ENCODE results near the gene PARD6G.

PARD6G gene

DNA sequence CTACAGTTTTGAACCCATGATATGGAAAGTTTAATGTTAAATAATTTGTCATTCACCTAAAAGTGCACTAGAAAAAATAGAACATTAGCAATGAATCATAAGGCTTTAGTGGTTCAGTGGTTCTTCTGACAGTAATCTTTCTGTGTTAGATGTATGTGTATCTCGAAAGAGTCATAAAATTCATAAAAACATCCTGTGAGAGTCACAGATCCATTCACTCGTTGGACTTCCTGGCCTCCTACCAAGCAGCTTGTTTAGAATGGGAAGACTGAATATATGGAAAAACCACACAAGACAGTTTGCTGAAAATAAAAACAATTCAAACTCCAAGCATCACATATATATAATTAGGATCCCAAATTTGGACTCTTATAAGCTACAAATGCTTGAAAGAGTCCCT lies 103.4 kb downstream of the PARD6G start:
- TF ChIP-seq, protein P1, sequence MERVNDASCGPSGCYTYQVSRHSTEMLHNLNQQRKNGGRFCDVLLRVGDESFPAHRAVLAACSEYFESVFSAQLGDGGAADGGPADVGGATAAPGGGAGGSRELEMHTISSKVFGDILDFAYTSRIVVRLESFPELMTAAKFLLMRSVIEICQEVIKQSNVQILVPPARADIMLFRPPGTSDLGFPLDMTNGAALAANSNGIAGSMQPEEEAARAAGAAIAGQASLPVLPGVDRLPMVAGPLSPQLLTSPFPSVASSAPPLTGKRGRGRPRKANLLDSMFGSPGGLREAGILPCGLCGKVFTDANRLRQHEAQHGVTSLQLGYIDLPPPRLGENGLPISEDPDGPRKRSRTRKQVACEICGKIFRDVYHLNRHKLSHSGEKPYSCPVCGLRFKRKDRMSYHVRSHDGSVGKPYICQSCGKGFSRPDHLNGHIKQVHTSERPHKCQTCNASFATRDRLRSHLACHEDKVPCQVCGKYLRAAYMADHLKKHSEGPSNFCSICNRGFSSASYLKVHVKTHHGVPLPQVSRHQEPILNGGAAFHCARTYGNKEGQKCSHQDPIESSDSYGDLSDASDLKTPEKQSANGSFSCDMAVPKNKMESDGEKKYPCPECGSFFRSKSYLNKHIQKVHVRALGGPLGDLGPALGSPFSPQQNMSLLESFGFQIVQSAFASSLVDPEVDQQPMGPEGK (CRISPR knock-in tag; IDR thresholded peaks at IDR 0.05; ENCODE audit: borderline replicate concordance) = no peak
- TF ChIP-seq ESRRG (CRISPR knock-in tag; IDR thresholded peaks at IDR 0.05) = no peak
- TF ChIP-seq ZC3H10 (CRISPR knock-in tag; IDR thresholded peaks at IDR 0.05) = no peak
- TF ChIP-seq SNAI2 (CRISPR knock-in tag; IDR thresholded peaks at IDR 0.05) = no peak
- TF ChIP-seq ZFP3 (CRISPR knock-in tag; IDR thresholded peaks at IDR 0.05) = no peak
- no peak for TF ChIP-seq TSHZ2 (CRISPR knock-in tag; IDR thresholded peaks at IDR 0.05)
- TF ChIP-seq ZNF70 (CRISPR knock-in tag; IDR thresholded peaks at IDR 0.05) = no peak
- no peak for TF ChIP-seq ZNF8 (CRISPR knock-in tag; IDR thresholded peaks at IDR 0.05)
- TF ChIP-seq OSR1 (CRISPR knock-in tag; IDR thresholded peaks at IDR 0.05) = no peak
- no peak for TF ChIP-seq ZNF565 (CRISPR knock-in tag; conservative IDR thresholded peaks at IDR 0.05; ENCODE audit: low read depth)
- TF ChIP-seq CSDC2 (CRISPR knock-in tag; IDR thresholded peaks at IDR 0.05) = no peak
- no peak for TF ChIP-seq TOX (CRISPR knock-in tag; IDR thresholded peaks at IDR 0.05; ENCODE audit: borderline replicate concordance)
- no peak for TF ChIP-seq GLIS3 (CRISPR knock-in tag; IDR thresholded peaks at IDR 0.05)
- TF ChIP-seq, protein P2, sequence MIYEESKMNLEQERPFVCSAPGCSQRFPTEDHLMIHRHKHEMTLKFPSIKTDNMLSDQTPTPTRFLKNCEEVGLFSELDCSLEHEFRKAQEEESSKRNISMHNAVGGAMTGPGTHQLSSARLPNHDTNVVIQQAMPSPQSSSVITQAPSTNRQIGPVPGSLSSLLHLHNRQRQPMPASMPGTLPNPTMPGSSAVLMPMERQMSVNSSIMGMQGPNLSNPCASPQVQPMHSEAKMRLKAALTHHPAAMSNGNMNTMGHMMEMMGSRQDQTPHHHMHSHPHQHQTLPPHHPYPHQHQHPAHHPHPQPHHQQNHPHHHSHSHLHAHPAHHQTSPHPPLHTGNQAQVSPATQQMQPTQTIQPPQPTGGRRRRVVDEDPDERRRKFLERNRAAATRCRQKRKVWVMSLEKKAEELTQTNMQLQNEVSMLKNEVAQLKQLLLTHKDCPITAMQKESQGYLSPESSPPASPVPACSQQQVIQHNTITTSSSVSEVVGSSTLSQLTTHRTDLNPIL (CRISPR knock-in tag; IDR thresholded peaks at IDR 0.05; ENCODE audit: low read depth) = no peak
- no peak for TF ChIP-seq RARB (CRISPR knock-in tag; IDR thresholded peaks at IDR 0.05)
- TF ChIP-seq BACH2 (CRISPR knock-in tag; IDR thresholded peaks at IDR 0.05; ENCODE audit: borderline replicate concordance) = no peak
- no peak for TF ChIP-seq ISL1 (CRISPR knock-in tag; IDR thresholded peaks at IDR 0.05)
- no peak for TF ChIP-seq CSRNP3 (CRISPR knock-in tag; IDR thresholded peaks at IDR 0.05)
- TF ChIP-seq ARNTL (CRISPR knock-in tag; IDR thresholded peaks at IDR 0.05; ENCODE audit: borderline replicate concordance, low read depth) = no peak
- no peak for ATAC-seq

DNA sequence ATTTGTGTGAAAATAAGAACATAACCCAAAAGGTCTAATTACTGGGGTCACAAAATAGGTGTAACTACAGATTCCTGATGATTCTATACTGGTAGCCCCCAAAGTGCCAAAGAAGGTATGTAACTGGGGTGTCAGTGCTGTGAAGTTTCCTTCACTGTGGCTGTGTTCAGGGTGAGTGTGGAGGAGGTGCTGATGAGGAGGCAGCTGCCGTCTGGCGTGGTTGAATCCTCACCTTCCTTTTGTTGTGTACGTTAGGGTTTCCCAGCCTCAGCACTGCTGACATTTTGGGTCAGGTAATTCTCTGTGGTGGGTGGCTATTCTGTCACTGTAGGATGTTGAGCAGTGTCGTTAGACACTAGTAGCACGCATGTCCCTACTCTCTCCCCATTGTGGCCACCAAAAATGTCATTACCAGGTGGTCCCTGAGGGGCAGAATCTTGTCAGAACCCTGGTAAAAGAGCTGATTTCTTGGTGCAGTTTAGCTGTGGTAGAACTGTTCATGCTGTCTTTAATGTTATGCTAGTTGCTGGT lies 106.8 kb downstream of the PARD6G start:
- TF ChIP-seq CSRNP3 (CRISPR knock-in tag; IDR thresholded peaks at IDR 0.05) (no peak), CSDC2 (CRISPR knock-in tag; IDR thresholded peaks at IDR 0.05) (no peak), ZNF70 (CRISPR knock-in tag; IDR thresholded peaks at IDR 0.05) (no peak), TSHZ2 (CRISPR knock-in tag; IDR thresholded peaks at IDR 0.05) (no peak), ZNF8 (CRISPR knock-in tag; IDR thresholded peaks at IDR 0.05) (no peak), TOX (CRISPR knock-in tag; IDR thresholded peaks at IDR 0.05; ENCODE audit: borderline replicate concordance) (no peak), ISL1 (CRISPR knock-in tag; IDR thresholded peaks at IDR 0.05) (no peak), BACH2 (CRISPR knock-in tag; IDR thresholded peaks at IDR 0.05; ENCODE audit: borderline replicate concordance) (no peak)
- ATAC-seq = no peak
